Smooth muscle cell (in vitro differentiated cells): ENCODE measurements around the gene PHOX2A. TPM values are rescaled to one million over a fixed set of nuclear protein-coding genes. Genes with fewer than 3 reads are reported as not detected.

ENCODE experiments used
- DNase-seq: peaks from one replicate; lab custom pipeline; 2025; ENCODE audit not compliant: unreplicated experiment; lab: John Stamatoyannopoulos, UW
- H2AFZ ChIP-seq: fragments of 200-600 bp; sonication (generic); 2 replicates; pipeline ENCODE4 v1.6.0; 2016; ENCODE audit warnings: antibody characterized with exemption, low read depth, mild to moderate bottlenecking
- H3F3A ChIP-seq: fragments of 200-600 bp; sonication (generic); 2 replicates; pipeline ENCODE4 v1.6.0; 2017; ENCODE audit warnings: antibody characterized with exemption, low read depth
- H3K27ac ChIP-seq: fragments of 200-600 bp; sonication (generic); 2 replicates; pipeline ENCODE4 v1.5.1; 2016; ENCODE audit warnings: low read depth, mild to moderate bottlenecking
- H3K27me3 ChIP-seq: fragments of 200-600 bp; sonication (generic); 2 replicates; pipeline ENCODE4 v1.6.1; 2016; ENCODE audit warnings: low read depth, mild to moderate bottlenecking
- H3K36me3 ChIP-seq: fragments of 200-600 bp; sonication (generic); 2 replicates; pipeline ENCODE4 v1.5.1; 2016; ENCODE audit warnings: low read depth
- H3K4me1 ChIP-seq: fragments of 200-600 bp; sonication (generic); 2 replicates; pipeline ENCODE4 v1.5.1; 2016; ENCODE audit warnings: low read depth
- H3K4me2 ChIP-seq: fragments of 200-600 bp; sonication (generic); 2 replicates; pipeline ENCODE4 v1.6.0; 2016; ENCODE audit warnings: mild to moderate bottlenecking
- H3K4me3 ChIP-seq: fragments of 200-600 bp; sonication (generic); 2 replicates; pipeline ENCODE4 v1.5.1; 2016; ENCODE audit warnings: mild to moderate bottlenecking
- H3K79me2 ChIP-seq: fragments of 200-600 bp; sonication (generic); 2 replicates; pipeline ENCODE4 v1.6.0; 2016; ENCODE audit warnings: low read depth, mild to moderate bottlenecking
- H3K9ac ChIP-seq: fragments of 200-600 bp; sonication (generic); 2 replicates; pipeline ENCODE4 v1.6.0; 2016; ENCODE audit warnings: low read depth
- H3K9me3 ChIP-seq: fragments of 200-600 bp; sonication (generic); replicated peaks from 2 replicates; pipeline ENCODE4 v1.5.1; 2016; ENCODE audit warnings: low read depth
- H4K20me1 ChIP-seq: fragments of 200-600 bp; sonication (generic); 2 replicates; pipeline ENCODE4 v1.6.0; 2016; ENCODE audit warnings: low read depth
- WGBS: methylation state at CpG from one replicate; pipeline ENCODE4 v1.1.7; 2016; ENCODE audit warnings: low lambda C conversion rate; 5-methylcytosine and 5-hydroxymethylcytosine counted together
- polyA plus RNA-seq: library from polyadenylated mRNA; unstranded; fragments of >200 nt; fragmentation: Nextera tagmentation; extraction: Ambion mirVana; gene quantifications from 2 replicates; pipeline ENCODE4 v1.2.1, GENCODE V29; 2016
- total RNA-seq: library from RNA; depleted of rRNA; stranded (reverse); fragments of >200 nt; gene quantifications from 2 replicates; pipeline ENCODE4 v1.2.3, GENCODE V29; 2014
- TF ChIP-seq, protein P1 (sequence below): fragments of 200-600 bp; sonication (generic); IDR thresholded peaks from 2 replicates; pipeline ENCODE4 v1.5.1; 2017; ENCODE audit warnings: borderline replicate concordance, mild to moderate bottlenecking, antibody characterized with exemption; ENCODE audit not compliant: insufficient read depth, poor library complexity, severe bottlenecking

The PHOX2A gene
- total and polyA plus RNA-seq, 2 experiments from 2014 or later = 0.13 TPM; not detected in 1

DNA sequence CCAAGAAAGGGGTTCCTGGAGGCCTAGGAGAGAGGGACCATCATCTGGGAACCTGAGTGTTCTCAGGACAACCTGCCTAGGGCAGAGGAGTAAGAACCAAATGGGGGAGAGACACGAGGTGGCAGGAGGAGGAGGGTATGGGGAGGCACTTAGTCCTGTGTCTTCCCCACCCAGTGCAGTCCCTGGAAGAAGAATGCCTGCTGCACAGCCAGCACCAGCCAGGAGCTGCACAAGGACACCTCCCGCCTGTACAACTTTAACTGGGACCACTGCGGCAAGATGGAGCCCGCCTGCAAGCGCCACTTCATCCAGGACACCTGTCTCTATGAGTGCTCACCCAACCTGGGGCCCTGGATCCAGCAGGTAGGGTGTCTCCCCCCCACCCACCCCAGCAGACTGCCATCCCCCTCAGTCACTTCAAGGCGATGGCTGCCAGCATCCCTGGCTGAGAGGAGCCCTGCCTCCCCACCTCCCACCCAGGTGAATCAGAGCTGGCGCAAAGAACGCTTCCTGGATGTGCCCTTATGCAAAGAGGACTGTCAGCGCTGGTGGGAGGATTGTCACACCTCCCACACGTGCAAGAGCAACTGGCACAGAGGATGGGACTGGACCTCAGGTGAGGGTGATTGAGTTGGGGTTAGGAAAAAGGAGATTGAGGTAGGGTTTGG lies 23.1 kb downstream of the PHOX2A start:
- Histone ChIP-seq H4K20me1 (peaks cover 9% of the 10 kb centered on the region), H3K4me1 (no peaks in the 10 kb centered on the region), H3K9ac (no peak overlapping the region), H3K79me2 (peaks cover 19% of the 10 kb centered on the region), H2AFZ (no peak overlapping the region), H3K36me3 (no peaks in the 10 kb centered on the region), H3K4me2 (no peak overlapping the region), H3K27me3 (peaks cover 3% of the 10 kb centered on the region), H3K27ac (no peak overlapping the region), H3K4me3 (no peak overlapping the region), H3K9me3 (no peaks in the 10 kb centered on the region), H3F3A (no peaks in the 10 kb centered on the region)
- DNase-seq = no peak
- 89% methylated on average over 10 of the region's 10 CpGs for WGBS
- TF ChIP-seq, protein P1, sequence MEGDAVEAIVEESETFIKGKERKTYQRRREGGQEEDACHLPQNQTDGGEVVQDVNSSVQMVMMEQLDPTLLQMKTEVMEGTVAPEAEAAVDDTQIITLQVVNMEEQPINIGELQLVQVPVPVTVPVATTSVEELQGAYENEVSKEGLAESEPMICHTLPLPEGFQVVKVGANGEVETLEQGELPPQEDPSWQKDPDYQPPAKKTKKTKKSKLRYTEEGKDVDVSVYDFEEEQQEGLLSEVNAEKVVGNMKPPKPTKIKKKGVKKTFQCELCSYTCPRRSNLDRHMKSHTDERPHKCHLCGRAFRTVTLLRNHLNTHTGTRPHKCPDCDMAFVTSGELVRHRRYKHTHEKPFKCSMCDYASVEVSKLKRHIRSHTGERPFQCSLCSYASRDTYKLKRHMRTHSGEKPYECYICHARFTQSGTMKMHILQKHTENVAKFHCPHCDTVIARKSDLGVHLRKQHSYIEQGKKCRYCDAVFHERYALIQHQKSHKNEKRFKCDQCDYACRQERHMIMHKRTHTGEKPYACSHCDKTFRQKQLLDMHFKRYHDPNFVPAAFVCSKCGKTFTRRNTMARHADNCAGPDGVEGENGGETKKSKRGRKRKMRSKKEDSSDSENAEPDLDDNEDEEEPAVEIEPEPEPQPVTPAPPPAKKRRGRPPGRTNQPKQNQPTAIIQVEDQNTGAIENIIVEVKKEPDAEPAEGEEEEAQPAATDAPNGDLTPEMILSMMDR = no peak

DNA sequence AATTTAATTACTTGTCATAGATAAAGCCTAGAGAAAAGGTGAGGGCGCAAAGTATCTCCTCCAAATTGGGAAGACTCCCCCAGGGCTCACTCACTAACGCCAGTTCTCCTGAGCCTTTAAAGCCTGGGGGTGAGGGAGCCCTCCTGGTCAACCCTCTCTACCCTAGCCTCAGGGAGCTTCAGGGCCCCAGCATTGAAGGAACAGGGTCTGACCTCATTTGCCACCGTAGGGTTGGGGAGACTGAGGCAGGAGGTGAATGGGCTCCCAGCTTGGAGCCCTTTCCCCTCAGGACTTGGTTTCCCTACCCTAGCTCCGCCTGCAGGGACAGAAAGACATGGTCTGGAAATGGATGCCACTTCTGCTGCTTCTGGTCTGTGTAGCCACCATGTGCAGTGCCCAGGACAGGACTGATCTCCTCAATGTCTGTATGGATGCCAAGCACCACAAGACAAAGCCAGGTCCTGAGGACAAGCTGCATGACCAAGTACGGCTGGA lies 25.7 kb downstream of the PHOX2A start:
- Histone ChIP-seq H3K9me3 (no peaks in the 10 kb centered on the region), H4K20me1 (no peaks in the 10 kb centered on the region), H3K36me3 (no peaks in the 10 kb centered on the region), H2AFZ (no peak overlapping the region), H3K27me3 (peaks cover 14% of the 10 kb centered on the region), H3K9ac (no peak overlapping the region), H3K79me2 (no peaks in the 10 kb centered on the region), H3K4me3 (no peak overlapping the region), H3K4me1 (no peaks in the 10 kb centered on the region), H3K4me2 (no peak overlapping the region), H3F3A (no peaks in the 10 kb centered on the region), H3K27ac (no peak overlapping the region)
- TF ChIP-seq, protein P1 = no peak
- WGBS = 89% methylated on average over 5 of the region's 5 CpGs
- DNase-seq = no peak

DNA sequence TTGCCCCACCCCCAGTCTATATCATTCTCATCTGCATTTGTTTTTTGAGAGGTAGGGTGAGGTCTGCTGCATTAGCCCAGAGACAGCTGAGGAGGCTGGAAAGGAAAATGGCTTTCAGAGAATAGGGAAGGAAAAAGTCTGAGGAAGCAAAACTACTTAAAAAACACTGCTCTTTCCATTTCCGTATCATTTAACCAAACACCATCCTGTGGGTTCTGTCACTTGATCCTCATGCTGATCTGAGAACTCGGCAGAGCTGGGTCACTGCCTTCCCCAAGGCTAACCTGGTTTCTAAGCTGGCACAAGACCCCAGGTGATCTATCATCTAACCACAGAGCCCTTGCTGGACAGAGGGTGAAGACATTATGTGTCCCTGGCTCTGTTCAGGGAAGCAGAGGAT lies 26.1 kb downstream of the PHOX2A start:
- TF ChIP-seq, protein P1 = no peak
- H3K27me3 ChIP-seq = peaks cover 16% of the 10 kb centered on the region
- no peak overlapping the region for H2AFZ ChIP-seq
- H3K4me1 ChIP-seq = no peaks in the 10 kb centered on the region
- no peaks in the 10 kb centered on the region for H3K36me3 ChIP-seq
- no peaks in the 10 kb centered on the region for H4K20me1 ChIP-seq
- H3F3A ChIP-seq = no peaks in the 10 kb centered on the region
- no peaks in the 10 kb centered on the region for H3K9me3 ChIP-seq
- WGBS = 77% methylated on average over 2 of the region's 2 CpGs
- H3K4me3 ChIP-seq = no peak overlapping the region
- no peak overlapping the region for H3K4me2 ChIP-seq
- no peak for DNase-seq
- no peak overlapping the region for H3K9ac ChIP-seq
- H3K27ac ChIP-seq = no peak overlapping the region
- H3K79me2 ChIP-seq = no peaks in the 10 kb centered on the region

DNA sequence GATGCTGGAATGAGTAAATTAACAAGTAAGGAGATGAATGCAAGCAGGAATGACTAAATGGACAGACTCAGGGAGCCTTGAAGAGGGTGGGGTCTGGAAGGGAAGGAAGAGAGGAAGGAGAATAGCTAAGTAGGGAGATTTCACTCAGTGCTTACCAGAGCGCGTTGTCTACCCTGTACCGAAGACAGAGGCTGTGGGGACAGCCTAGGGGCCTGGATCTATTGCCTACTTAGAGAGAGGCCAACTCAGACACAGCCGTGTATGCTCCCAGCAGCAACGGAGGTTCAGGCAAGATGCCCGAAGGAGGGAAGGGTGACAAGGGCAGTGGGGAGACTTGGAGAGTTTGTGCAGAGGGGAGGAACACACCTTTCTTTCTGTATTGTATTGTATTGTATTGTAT lies 27.3 kb downstream of the PHOX2A start, which contains the start of gene FOLR2:
Gene FOLR2 (plus strand): TSS at position 157 of the 400 bp plus-strand sequence. CDS start 1,791 bp downstream, outside the sequence.
- Histone ChIP-seq H3K4me1 (no peaks in the 10 kb centered on the region), H3K9me3 (no peaks in the 10 kb centered on the region), H3K79me2 (no peaks in the 10 kb centered on the region), H3K27me3 (peaks cover 16% of the 10 kb centered on the region), H3K4me2 (no peak within 1 kb of the TSS), H3F3A (no peaks in the 10 kb centered on the region), H3K9ac (no peak within 1 kb of the TSS), H3K27ac (no peak within 1 kb of the TSS), H4K20me1 (no peaks in the 10 kb centered on the region), H3K4me3 (no peak within 1 kb of the TSS), H2AFZ (no peak within 1 kb of the TSS), H3K36me3 (no peaks in the 10 kb centered on the region)
- 95% methylated on average over 6 of the region's 6 CpGs for WGBS
- DNase-seq = no peak
- TF ChIP-seq, protein P1 = no peak
